H9 (cell line): Measurements from ENCODE around the gene MAP4K3. TPM values are rescaled to one million over a fixed set of nuclear protein-coding genes. Genes with fewer than 3 reads are reported as not detected.

Source experiments
- DNase-seq: peaks from one replicate; pipeline ENCODE4 v3.0.0-alpha.2; 2017
- H2AFZ ChIP-seq: one replicate; pipeline ENCODE4 v1.6.1; 2013; ENCODE audit warnings: mild to moderate bottlenecking, low read length, control low read depth, moderate library complexity
- H2AK5ac ChIP-seq: 2 replicates; pipeline ENCODE4 v1.6.1; 2013; ENCODE audit warnings: low read length, control low read depth, mixed read lengths; ENCODE audit not compliant: insufficient read length
- H2BK120ac ChIP-seq: one replicate; pipeline ENCODE4 v1.6.1; 2013; ENCODE audit warnings: low read depth, mild to moderate bottlenecking, low read length, control low read depth, inconsistent platforms; ENCODE audit not compliant: poor library complexity, severe bottlenecking
- H2BK12ac ChIP-seq: 2 replicates; pipeline ENCODE4 v1.6.1; 2013; ENCODE audit warnings: low read length, control low read depth, mixed read lengths, low read depth; ENCODE audit not compliant: insufficient read length
- H2BK15ac ChIP-seq: 2 replicates; pipeline ENCODE4 v1.6.1; 2013; ENCODE audit warnings: low read depth, low read length, control low read depth
- H2BK20ac ChIP-seq: one replicate; pipeline ENCODE4 v1.6.1; 2013; ENCODE audit warnings: low read depth, mild to moderate bottlenecking, low read length, control low read depth, inconsistent platforms; ENCODE audit not compliant: poor library complexity, severe bottlenecking
- H2BK5ac ChIP-seq: 2 replicates; pipeline ENCODE4 v1.6.1; 2013; ENCODE audit warnings: low read length, control low read depth, mixed read lengths; ENCODE audit not compliant: insufficient read length
- H3K14ac ChIP-seq: 2 replicates; pipeline ENCODE4 v1.6.1; 2013; ENCODE audit warnings: low read length, control low read depth; ENCODE audit not compliant: insufficient read depth
- H3K18ac ChIP-seq: 2 replicates; pipeline ENCODE4 v1.6.1; 2013; ENCODE audit warnings: low read depth, mild to moderate bottlenecking, mixed read lengths, low read length, control low read depth; ENCODE audit not compliant: insufficient read length
- H3K23ac ChIP-seq: 2 replicates; pipeline ENCODE4 v1.6.1; 2013; ENCODE audit warnings: low read length, control low read depth, mixed read lengths, low read depth; ENCODE audit not compliant: insufficient read length
- H3K23me2 ChIP-seq: 2 replicates; pipeline ENCODE4 v1.6.1; 2013; ENCODE audit warnings: low read depth, mild to moderate bottlenecking, mixed read lengths, low read length, control low read depth; ENCODE audit not compliant: insufficient read length, poor library complexity, severe bottlenecking
- H3K27ac ChIP-seq: 2 replicates; pipeline ENCODE4 v1.5.1; 2013; ENCODE audit warnings: low read length, control low read depth, mixed read lengths, low read depth; ENCODE audit not compliant: insufficient read length
- H3K27me3 ChIP-seq: 2 replicates; pipeline ENCODE4 v1.6.1; 2013; ENCODE audit warnings: low read length, control low read depth, inconsistent platforms; ENCODE audit not compliant: insufficient read depth
- H3K4ac ChIP-seq: 2 replicates; pipeline ENCODE4 v1.6.1; 2013; ENCODE audit warnings: low read depth, mild to moderate bottlenecking, control low read depth, inconsistent platforms, low read length, moderate library complexity
- H3K4me1 ChIP-seq: 2 replicates; pipeline ENCODE4 v1.6.1; 2013; ENCODE audit warnings: low read length, control low read depth, inconsistent platforms; ENCODE audit not compliant: insufficient read depth
- H3K4me2 ChIP-seq: 2 replicates; pipeline ENCODE4 v1.6.1; 2013; ENCODE audit warnings: low read length, control low read depth, mixed read lengths; ENCODE audit not compliant: insufficient read length, insufficient read depth
- H3K56ac ChIP-seq: 2 replicates; pipeline ENCODE4 v1.6.1; 2013; ENCODE audit warnings: low read depth, mild to moderate bottlenecking, mixed read lengths, low read length, control low read depth; ENCODE audit not compliant: insufficient read length
- H3K79me1 ChIP-seq: 2 replicates; pipeline ENCODE4 v1.6.1; 2013; ENCODE audit warnings: low read depth, mild to moderate bottlenecking, moderate library complexity, low read length, control low read depth, inconsistent platforms; ENCODE audit not compliant: insufficient read depth, poor library complexity, severe bottlenecking
- H3K79me2 ChIP-seq: 2 replicates; pipeline ENCODE4 v1.6.1; 2013; ENCODE audit warnings: low read length, control low read depth, inconsistent platforms; ENCODE audit not compliant: insufficient read depth
- H3K9ac ChIP-seq: 2 replicates; pipeline ENCODE4 v1.6.1; 2013; ENCODE audit warnings: low read length, control low read depth, mixed read lengths; ENCODE audit not compliant: insufficient read length; ENCODE audit errors: extremely low read depth
- H3K9me3 ChIP-seq: one replicate; pipeline ENCODE4 v1.6.1; 2013; ENCODE audit warnings: low read depth, low read length, inconsistent platforms; ENCODE audit not compliant: control insufficient read depth
- H3T11ph ChIP-seq: one replicate; pipeline ENCODE4 v1.6.1; 2013; ENCODE audit warnings: mild to moderate bottlenecking, low read length, control low read depth, inconsistent platforms
- H4K20me1 ChIP-seq: one replicate; pipeline ENCODE4 v1.6.1; 2013; ENCODE audit not compliant: control insufficient read depth, insufficient read length, insufficient read depth
- H4K5ac ChIP-seq: 2 replicates; pipeline ENCODE4 v1.6.1; 2013; ENCODE audit warnings: low read depth, mild to moderate bottlenecking, mixed read lengths, low read length, control low read depth; ENCODE audit not compliant: insufficient read length
- H4K8ac ChIP-seq: replicated peaks from 2 replicates; pipeline ENCODE4 v1.6.1; 2013; ENCODE audit warnings: low read length, control low read depth, mixed read lengths, low read depth; ENCODE audit not compliant: insufficient read length
- H4K91ac ChIP-seq: 2 replicates; pipeline ENCODE4 v1.6.1; 2013; ENCODE audit warnings: low read depth, mild to moderate bottlenecking, moderate library complexity, mixed read lengths, low read length, control low read depth; ENCODE audit not compliant: insufficient read length
- H3K27ac Mint-ChIP-seq, 3 experiments: 2 replicates in 2 of 3; 3 replicates in 1 of 3; pipeline ENCODE4 v1.8.0; 2020 to 2021; ENCODE audit warnings: mixed read lengths in 3 of 3, mild to moderate bottlenecking in 1 of 3, moderate library complexity in 1 of 3
- H3K27me3 Mint-ChIP-seq: 2 replicates; pipeline ENCODE4 v1.8.0; 2021; ENCODE audit warnings: low read depth, mild to moderate bottlenecking, moderate library complexity, mixed read lengths
- H3K36me3 Mint-ChIP-seq, 3 experiments: 2 replicates in 2 of 3; 3 replicates in 1 of 3; pipeline ENCODE4 v1.8.0; 2020 to 2021; ENCODE audit warnings: low read depth in 3 of 3, mixed read lengths in 3 of 3; ENCODE audit not compliant: insufficient read depth in 1 of 3
- H3K4me1 Mint-ChIP-seq, 2 experiments: 2 replicates each; pipeline ENCODE4 v1.8.0; 2020; ENCODE audit warnings: mixed read lengths in 2 of 2
- H3K4me3 Mint-ChIP-seq, 2 experiments: 2 replicates in 1 of 2; 3 replicates in 1 of 2; pipeline ENCODE4 v1.8.0; 2020 to 2021; ENCODE audit warnings: mild to moderate bottlenecking in 2 of 2, mixed read lengths in 2 of 2, moderate library complexity in 1 of 2
- H3K9me3 Mint-ChIP-seq, 2 experiments: 2 replicates in 1 of 2; 3 replicates in 1 of 2; pipeline ENCODE4 v1.8.0; 2020; ENCODE audit warnings: mild to moderate bottlenecking in 2 of 2, mixed read lengths in 2 of 2, moderate library complexity in 1 of 2
- WGBS: extraction: QIAGEN DNeasy Blood & Tissue Kit; methylation state at CpG from one replicate; pipeline ENCODE4 v1.1.7; 2013; ENCODE audit warnings: missing lambda C conversion rate, low lambda C conversion rate, mixed read lengths; ENCODE audit not compliant: insufficient read length; ENCODE audit errors: extremely low coverage; 5-methylcytosine and 5-hydroxymethylcytosine counted together
- total RNA-seq: library from RNA; stranded (reverse); gene quantifications from 2 replicates; pipeline ENCODE4 v1.2.1, GENCODE V29; 2021
- TF ChIP-seq, protein P1 (sequence below): fragments of 200-600 bp; sonication (generic); conservative IDR thresholded peaks from 3 replicates; pipeline ENCODE4 v1.8.0; 2021; ENCODE audit warnings: antibody characterized with exemption, mild to moderate bottlenecking

Gene MAP4K3
- total RNA-seq, 1 experiment from 2014 or later: 37.9 TPM

DNA sequence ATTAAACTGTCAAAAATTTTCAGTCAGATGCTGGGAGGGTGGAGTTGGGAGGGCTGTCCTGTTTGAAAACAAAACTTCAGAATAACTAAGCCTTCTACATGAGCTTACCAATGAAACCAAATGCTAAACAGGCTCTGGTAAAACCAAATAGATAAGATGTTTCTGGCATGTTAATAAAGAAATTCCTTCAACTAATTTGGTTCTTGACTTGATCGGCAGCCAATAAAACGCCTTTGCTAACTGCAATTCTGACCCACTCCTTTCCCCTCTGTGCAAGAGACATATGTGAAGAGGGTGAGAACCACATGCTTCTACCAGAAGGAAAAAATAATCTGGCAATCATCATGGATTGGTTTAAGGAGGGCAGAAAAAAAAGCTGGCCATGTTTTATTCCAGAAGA, 20.9 kb downstream of the MAP4K3 start:
- H3K4ac ChIP-seq: no peak overlapping the region
- H3K9ac ChIP-seq: no peak overlapping the region
- Mint-ChIP-seq H3K27ac (no peak overlapping the region), H3K4me1 (peaks cover 52 to 56% of the 10 kb centered on the region in 2 experiments), H3K9me3 (no peaks in the 10 kb centered on the region), H3K36me3 (no peaks in the 10 kb centered on the region), H3K4me3 (no peak overlapping the region), H3K27me3 (no peaks in the 10 kb centered on the region)
- no peak overlapping the region for H4K91ac ChIP-seq
- no peak overlapping the region for H3K14ac ChIP-seq
- H3K56ac ChIP-seq: no peak overlapping the region
- no peak overlapping the region for H4K5ac ChIP-seq
- no peak overlapping the region for H2BK5ac ChIP-seq
- no peak overlapping the region for H2BK15ac ChIP-seq
- H3K4me2 ChIP-seq: no peak overlapping the region
- no peak overlapping the region for H3K27ac ChIP-seq
- no peak overlapping the region for H2BK20ac ChIP-seq
- no CpG with 5 or more reads among the region's 2 CpGs for WGBS
- no peak overlapping the region for H3K18ac ChIP-seq
- H4K8ac ChIP-seq: no peak overlapping the region
- TF ChIP-seq, protein P1, sequence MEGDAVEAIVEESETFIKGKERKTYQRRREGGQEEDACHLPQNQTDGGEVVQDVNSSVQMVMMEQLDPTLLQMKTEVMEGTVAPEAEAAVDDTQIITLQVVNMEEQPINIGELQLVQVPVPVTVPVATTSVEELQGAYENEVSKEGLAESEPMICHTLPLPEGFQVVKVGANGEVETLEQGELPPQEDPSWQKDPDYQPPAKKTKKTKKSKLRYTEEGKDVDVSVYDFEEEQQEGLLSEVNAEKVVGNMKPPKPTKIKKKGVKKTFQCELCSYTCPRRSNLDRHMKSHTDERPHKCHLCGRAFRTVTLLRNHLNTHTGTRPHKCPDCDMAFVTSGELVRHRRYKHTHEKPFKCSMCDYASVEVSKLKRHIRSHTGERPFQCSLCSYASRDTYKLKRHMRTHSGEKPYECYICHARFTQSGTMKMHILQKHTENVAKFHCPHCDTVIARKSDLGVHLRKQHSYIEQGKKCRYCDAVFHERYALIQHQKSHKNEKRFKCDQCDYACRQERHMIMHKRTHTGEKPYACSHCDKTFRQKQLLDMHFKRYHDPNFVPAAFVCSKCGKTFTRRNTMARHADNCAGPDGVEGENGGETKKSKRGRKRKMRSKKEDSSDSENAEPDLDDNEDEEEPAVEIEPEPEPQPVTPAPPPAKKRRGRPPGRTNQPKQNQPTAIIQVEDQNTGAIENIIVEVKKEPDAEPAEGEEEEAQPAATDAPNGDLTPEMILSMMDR: no peak
- no peak for DNase-seq
- H3K27me3 ChIP-seq: no peaks in the 10 kb centered on the region
- H3K79me2 ChIP-seq: peaks cover 30% of the 10 kb centered on the region; the same call in 1 of the 2 replicates
- H3K79me1 ChIP-seq: no peaks in the 10 kb centered on the region
- H2AFZ ChIP-seq: no peak overlapping the region
- H2BK120ac ChIP-seq: no peak overlapping the region
- no peak overlapping the region for H3K23ac ChIP-seq
- no peaks in the 10 kb centered on the region for H3K9me3 ChIP-seq
- no peak overlapping the region for H2BK12ac ChIP-seq
- H2AK5ac ChIP-seq: no peak overlapping the region
- no peak overlapping the region for H3T11ph ChIP-seq
- no peaks in the 10 kb centered on the region for H3K23me2 ChIP-seq
- no peaks in the 10 kb centered on the region for H4K20me1 ChIP-seq
- H3K4me1 ChIP-seq: peaks cover 10% of the 10 kb centered on the region; the same call in 1 of the 2 replicates
